HAP-1 (cell line): ENCODE measurements around the gene VAMP8.

Source experiments
- DNase-seq, 2 experiments: peaks; one replicate each; pipeline ENCODE4 v3.0.0-alpha.2; 2016 to 2020; ENCODE audit warnings: low spot score in 2 of 2
- H3K27me3 ChIP-seq: fragments of 250-450 bp; sonication (Bioruptor Pico); 2 replicates; pipeline ENCODE4 v1.5.1; 2020; ENCODE audit warnings: low read depth, mild to moderate bottlenecking, moderate library complexity
- H3K36me3 ChIP-seq: fragments of 250-450 bp; sonication (Bioruptor Pico); replicated peaks from 2 replicates; pipeline ENCODE4 v1.5.1; 2020; ENCODE audit warnings: mild to moderate bottlenecking
- H3K4me1 ChIP-seq: fragments of 250-450 bp; sonication (Bioruptor Pico); 2 replicates; pipeline ENCODE4 v1.5.1; 2020; ENCODE audit warnings: mild to moderate bottlenecking
- H3K4me3 ChIP-seq: fragments of 250-450 bp; sonication (Bioruptor Pico); 2 replicates; pipeline ENCODE4 v1.5.1; 2020; ENCODE audit warnings: mild to moderate bottlenecking, moderate library complexity
- H3K9me3 ChIP-seq: fragments of 250-450 bp; sonication (Bioruptor Pico); 2 replicates; pipeline ENCODE4 v1.5.1; 2020; ENCODE audit warnings: mild to moderate bottlenecking, moderate library complexity
- in situ Hi-C: fragments of 300-500 bp; cut with MboI; formaldehyde crosslinking; loops from 3 replicates; pipeline ENCODE4 v1.14.3; 2020; ENCODE audit warnings: low sequenced_read_pairs, inconsistent platforms, mixed read lengths

The VAMP8 gene

GRCh38 chr2:85578243-85579180 is 1.1 kb downstream of the VAMP8 start:
- in situ Hi-C loops: no loop called here
- DNase-seq: no peak
- no peaks in the 10 kb centered on the region for H3K9me3 ChIP-seq
- no peaks in the 10 kb centered on the region for H3K4me1 ChIP-seq
- no peak overlapping the region for H3K4me3 ChIP-seq
- H3K27me3 ChIP-seq: no peaks in the 10 kb centered on the region; the same call in 1 of the 2 replicates
- H3K36me3 ChIP-seq: no peaks in the 10 kb centered on the region

DNA sequence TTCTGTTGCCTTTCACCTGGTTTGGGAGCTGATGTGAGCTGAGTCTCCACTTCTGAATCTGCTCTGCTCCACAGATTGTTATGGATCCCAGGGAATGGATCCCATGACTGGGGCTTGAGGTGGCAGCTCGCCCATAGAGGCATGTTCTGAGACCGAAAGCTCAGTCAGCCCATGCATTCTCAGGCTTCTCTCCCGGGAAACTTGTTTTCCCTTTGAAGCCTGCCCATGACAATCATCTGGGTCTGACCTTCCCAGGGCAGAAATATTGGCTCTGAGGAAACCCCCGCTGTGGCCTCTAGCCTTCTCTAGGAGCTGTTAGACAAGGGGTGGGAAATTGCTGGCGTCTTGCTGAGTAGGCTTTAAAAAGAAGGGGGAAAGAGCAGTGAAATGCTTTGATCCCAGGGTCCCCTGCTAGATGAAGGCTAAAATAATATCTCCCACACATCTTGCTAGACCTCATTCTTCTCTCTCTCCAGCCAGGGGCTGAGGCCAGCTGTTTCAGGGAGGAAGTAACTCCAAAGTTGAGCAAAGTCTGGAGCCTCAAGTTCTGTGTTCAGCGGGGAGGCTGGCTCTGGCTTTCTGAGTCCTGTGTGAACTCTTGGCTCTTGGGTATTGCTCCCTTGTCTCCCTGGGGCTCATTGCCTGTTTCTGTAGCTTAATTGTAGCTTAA is 2.0 kb downstream of the VAMP8 start:
- Histone ChIP-seq H3K27me3 (no peaks in the 10 kb centered on the region; the same call in 1 of the 2 replicates), H3K9me3 (no peaks in the 10 kb centered on the region), H3K36me3 (no peaks in the 10 kb centered on the region), H3K4me1 (no peaks in the 10 kb centered on the region), H3K4me3 (no peak overlapping the region)
- DNase-seq: no peak
- in situ Hi-C loops: no loop called here

GRCh38 chr2:85580206-85580605 is 2.8 kb downstream of the VAMP8 start:
- in situ Hi-C loops: no loop called here
- DNase-seq: no peak
- Histone ChIP-seq H3K4me3 (no peak overlapping the region), H3K36me3 (no peaks in the 10 kb centered on the region), H3K9me3 (no peaks in the 10 kb centered on the region), H3K27me3 (no peaks in the 10 kb centered on the region; the same call in 1 of the 2 replicates), H3K4me1 (no peaks in the 10 kb centered on the region)

- Histone ChIP-seq H3K4me1 (no peaks in the 10 kb centered on the region), H3K4me3 (no peak overlapping the region), H3K27me3 (peaks cover 2% of the 10 kb centered on the region; the same call in 1 of the 2 replicates), H3K36me3 (no peaks in the 10 kb centered on the region), H3K9me3 (no peaks in the 10 kb centered on the region)
- in situ Hi-C loops: no loop called here
- DNase-seq: no peak
These were observed 5.1 kb downstream of the VAMP8 start for GRCh38 chr2:85582492-85582891.

DNA sequence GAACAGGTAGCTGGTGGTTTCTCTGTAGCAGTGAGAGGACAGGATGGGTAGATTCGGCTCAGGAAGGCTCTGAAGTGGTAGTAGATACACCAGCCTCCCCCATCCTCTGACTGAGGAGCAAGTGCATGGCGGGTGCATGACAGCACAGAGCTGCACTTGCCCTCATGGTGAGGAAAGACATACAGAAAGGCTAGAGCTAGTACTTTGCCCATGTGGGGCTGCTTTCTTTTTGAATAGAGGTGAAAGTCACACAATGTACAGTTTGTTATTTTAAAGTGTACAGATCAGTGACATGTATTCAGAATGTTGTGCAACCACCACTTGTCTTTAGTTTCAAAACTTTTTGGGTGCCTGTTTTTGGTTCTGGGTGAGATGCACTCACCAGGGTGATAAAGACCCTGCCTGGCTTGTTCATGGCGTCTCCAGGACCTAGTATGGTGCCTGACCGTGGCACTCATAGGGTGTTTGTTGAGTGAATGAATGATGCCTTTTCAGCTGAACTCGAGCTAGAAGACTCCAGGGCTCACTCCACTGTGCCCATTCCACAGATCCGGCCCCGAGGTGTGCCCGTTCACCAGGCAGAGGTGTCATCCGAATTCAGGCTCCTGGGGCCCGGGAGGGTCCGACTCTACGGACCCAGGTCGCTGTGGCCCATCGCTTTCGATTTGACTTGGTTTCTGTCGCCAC is 6.4 kb downstream of the VAMP8 start:
- Histone ChIP-seq H3K4me1 (no peaks in the 10 kb centered on the region), H3K36me3 (no peaks in the 10 kb centered on the region), H3K9me3 (no peaks in the 10 kb centered on the region), H3K27me3 (peaks cover 2% of the 10 kb centered on the region; the same call in 1 of the 2 replicates), H3K4me3 (no peak overlapping the region)
- DNase-seq: no peak
- in situ Hi-C loops: no loop called here

- in situ Hi-C loops: no loop called here
- no peak for DNase-seq
- peaks cover 2% of the 10 kb centered on the region; the same call in 1 of the 2 replicates for H3K27me3 ChIP-seq
- no peaks in the 10 kb centered on the region for H3K9me3 ChIP-seq
- H3K4me3 ChIP-seq: no peak within 1 kb of the TSS
- no peaks in the 10 kb centered on the region for H3K4me1 ChIP-seq
- H3K36me3 ChIP-seq: no peaks in the 10 kb centered on the region
These were observed 7.0 kb downstream of the VAMP8 start, which contains the start of gene VAMP5 for GRCh38 chr2:85584354-85584856. TSS of gene VAMP5 (plus strand) at chr2:85584431. CDS start at chr2:85584491, 60 bp downstream.

GRCh38 chr2:85584857-85585780 is 7.7 kb downstream of the VAMP8 start:
- Histone ChIP-seq H3K9me3 (no peaks in the 10 kb centered on the region), H3K4me3 (no peak overlapping the region), H3K27me3 (peaks cover 2% of the 10 kb centered on the region; the same call in 1 of the 2 replicates), H3K36me3 (no peaks in the 10 kb centered on the region), H3K4me1 (no peaks in the 10 kb centered on the region)
- DNase-seq: no peak
- in situ Hi-C loops: no loop called here

DNA sequence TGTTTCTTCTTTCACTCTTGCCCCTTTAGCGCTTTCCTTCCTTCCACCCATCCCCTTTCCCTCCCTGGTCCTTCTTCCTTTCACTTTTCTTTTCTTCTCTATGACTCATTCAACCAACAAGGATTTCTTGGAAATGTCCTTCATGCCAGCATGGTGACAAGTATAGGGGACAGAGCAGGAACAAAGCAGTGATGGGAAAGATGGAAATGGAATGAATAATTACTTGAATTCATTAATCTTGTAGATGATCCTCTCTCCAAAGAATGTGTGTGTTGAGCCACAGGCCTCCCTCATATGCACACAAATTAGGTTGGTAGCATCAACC is 8.4 kb downstream of the VAMP8 start:
- Histone ChIP-seq H3K4me1 (no peaks in the 10 kb centered on the region), H3K4me3 (no peak overlapping the region), H3K27me3 (peaks cover 2% of the 10 kb centered on the region; the same call in 1 of the 2 replicates), H3K36me3 (no peaks in the 10 kb centered on the region), H3K9me3 (no peaks in the 10 kb centered on the region)
- in situ Hi-C loops: no loop called here
- no peak for DNase-seq

- in situ Hi-C loops: no loop called here
- Histone ChIP-seq H3K27me3 (peaks cover 2% of the 10 kb centered on the region; the same call in 1 of the 2 replicates), H3K4me3 (no peak overlapping the region), H3K9me3 (no peaks in the 10 kb centered on the region), H3K4me1 (no peaks in the 10 kb centered on the region), H3K36me3 (no peaks in the 10 kb centered on the region)
- no peak for DNase-seq
These were observed 10.8 kb downstream of the VAMP8 start for GRCh38 chr2:85588236-85588635.

DNA sequence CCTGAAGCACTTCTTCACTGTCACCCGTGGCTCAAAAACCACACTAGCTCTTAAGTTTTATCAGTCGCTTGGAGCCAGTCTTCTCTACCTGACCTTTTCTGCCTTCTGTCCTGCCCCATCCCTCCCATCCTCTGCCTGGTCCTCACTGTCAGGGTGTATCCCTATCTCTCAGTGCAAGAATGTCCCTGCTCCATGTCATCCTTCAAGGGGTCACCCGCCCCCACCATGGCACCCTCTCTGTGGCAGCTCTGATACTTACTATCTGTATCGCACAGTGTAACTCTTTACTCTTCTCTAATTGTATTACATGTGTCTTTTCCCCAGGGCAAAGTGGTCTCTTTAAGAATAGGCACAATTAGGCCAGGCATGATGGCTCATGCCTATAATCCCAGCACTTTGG is 11.3 kb downstream of the VAMP8 start:
- in situ Hi-C loops: no loop called here
- H3K4me1 ChIP-seq: no peaks in the 10 kb centered on the region
- H3K36me3 ChIP-seq: no peaks in the 10 kb centered on the region
- DNase-seq: no peak
- no peak overlapping the region for H3K4me3 ChIP-seq
- H3K27me3 ChIP-seq: 0 out of 2 replicates have a peak, but pooled peaks cover 2% of the 10 kb centered on the region
- no peaks in the 10 kb centered on the region for H3K9me3 ChIP-seq

DNA sequence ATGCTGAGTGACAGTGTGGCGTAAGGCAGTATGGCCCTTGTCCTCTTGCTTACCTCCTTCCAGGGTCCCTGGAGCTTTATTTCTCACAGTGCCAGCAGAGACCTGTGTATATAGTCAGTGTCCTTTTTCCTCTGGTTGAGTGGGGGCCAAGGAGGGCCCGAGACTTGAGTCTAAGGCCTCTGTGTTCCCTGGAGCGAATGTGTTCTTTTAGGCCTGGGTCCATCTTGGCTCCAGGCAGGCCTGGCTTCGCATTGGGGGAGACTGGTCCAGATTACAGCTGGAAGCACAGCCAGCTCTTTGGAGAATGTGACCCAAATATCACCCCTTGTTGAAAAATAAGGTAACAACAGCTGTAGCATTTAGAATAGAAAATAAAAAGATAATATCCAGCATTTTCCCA is 11.8 kb downstream of the VAMP8 start:
- no peak overlapping the region for H3K4me3 ChIP-seq
- 0 out of 2 replicates have a peak, but pooled peaks cover 2% of the 10 kb centered on the region for H3K27me3 ChIP-seq
- H3K9me3 ChIP-seq: no peaks in the 10 kb centered on the region
- no peak for DNase-seq
- H3K4me1 ChIP-seq: no peaks in the 10 kb centered on the region
- in situ Hi-C loops: no loop called here
- no peaks in the 10 kb centered on the region for H3K36me3 ChIP-seq

DNA sequence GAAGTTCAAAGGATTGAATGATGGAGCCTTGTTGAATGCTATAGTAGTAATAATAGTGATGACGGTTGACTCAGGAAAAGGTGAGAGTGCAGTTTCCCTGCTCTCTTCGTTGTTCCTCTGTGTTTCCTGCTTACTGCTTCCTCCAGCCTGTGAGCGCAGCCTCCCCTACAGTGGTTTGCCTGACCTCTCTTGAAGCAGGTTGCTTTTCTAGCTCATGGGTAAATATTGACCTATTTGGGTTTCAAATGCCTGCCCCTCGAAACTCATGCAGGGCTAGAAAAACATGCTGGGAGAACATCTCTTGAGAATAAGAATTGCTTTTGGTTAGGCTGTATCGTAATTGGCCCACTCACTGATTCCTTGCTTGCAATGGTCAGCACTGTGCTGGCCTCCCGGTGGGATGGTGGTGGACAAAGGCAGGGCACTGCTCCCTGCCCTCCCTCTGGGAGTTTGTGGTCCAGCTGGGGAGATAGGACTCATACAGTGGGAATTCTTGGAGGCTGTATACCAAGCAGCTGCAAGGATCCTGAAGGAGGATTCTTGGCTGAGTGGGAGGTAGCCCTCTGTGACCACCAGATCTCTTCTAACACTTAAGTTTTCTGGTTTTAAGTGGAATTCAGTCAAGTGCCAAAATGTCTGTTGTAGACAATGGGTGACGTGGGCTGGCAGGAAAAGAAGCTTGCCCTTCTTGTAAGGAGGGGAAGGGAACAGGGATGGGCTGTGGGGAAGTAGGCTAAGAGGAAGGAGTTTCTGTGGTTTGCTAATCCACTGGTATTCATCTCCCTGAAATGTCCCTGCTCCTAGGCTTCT is 12.8 kb downstream of the VAMP8 start:
- Histone ChIP-seq H3K9me3 (no peaks in the 10 kb centered on the region), H3K27me3 (0 out of 2 replicates have a peak, but pooled peaks cover 2% of the 10 kb centered on the region), H3K4me1 (peaks cover 5% of the 10 kb centered on the region; the same call in 1 of the 2 replicates), H3K4me3 (no peak overlapping the region), H3K36me3 (no peaks in the 10 kb centered on the region)
- DNase-seq: no peak
- in situ Hi-C loops: no loop called here
